ENCODE results near the gene UBALD2.
"Not testable (repeated sequence)": the region's sequence is repeated elsewhere in the genome, so short reads cannot be mapped to it uniquely, and the experiment has no call there.

Gene UBALD2

GRCh38 chr17:76265624-76266243 is 586 bp downstream of the UBALD2 start:
- DNase-seq (ENCODE audit: low read depth in 2 of 2): no peak

GRCh38 chr17:76266244-76266938 is 1.2 kb downstream of the UBALD2 start:
- no peak for DNase-seq (ENCODE audit: low read depth in 2 of 2)

GRCh38 chr17:76267051-76267576 is 2.0 kb downstream of the UBALD2 start:
- no peak for DNase-seq (ENCODE audit: low read depth in 2 of 2)

- DNase-seq (ENCODE audit: low read depth in 2 of 2): not testable (repeated sequence)
Observed at GRCh38 chr17:76267581-76268001, 2.4 kb downstream of the UBALD2 start.

GRCh38 chr17:76268015-76268749 is 3.0 kb downstream of the UBALD2 start:
- DNase-seq (ENCODE audit: low read depth in 2 of 2): peak in 1 of 2 donors; percentile 57

GRCh38 chr17:76268991-76269981 is 4.1 kb downstream of the UBALD2 start:
- DNase-seq (ENCODE audit: low read depth in 2 of 2): no peak

GRCh38 chr17:76270127-76270592 is 5.0 kb downstream of the UBALD2 start:
- no peak for DNase-seq (ENCODE audit: low read depth in 2 of 2)

GRCh38 chr17:76270770-76271668 is 5.9 kb downstream of the UBALD2 start:
- DNase-seq (ENCODE audit: low read depth in 2 of 2): no peak

- DNase-seq (ENCODE audit: low read depth in 2 of 2): peak in 1 of 2 donors; percentile 76
Observed at GRCh38 chr17:76271669-76272540, 6.8 kb downstream of the UBALD2 start.

GRCh38 chr17:76272541-76273444 is 7.6 kb downstream of the UBALD2 start:
- no peak for DNase-seq (ENCODE audit: low read depth in 2 of 2)

- DNase-seq (ENCODE audit: low read depth in 2 of 2): no peak
Observed at GRCh38 chr17:76273445-76274111, 8.4 kb downstream of the UBALD2 start.

GRCh38 chr17:76274112-76274956 is 9.2 kb downstream of the UBALD2 start:
- no peak for DNase-seq (ENCODE audit: low read depth in 2 of 2)

GRCh38 chr17:76275382-76276068 is 10.4 kb downstream of the UBALD2 start:
- no peak for DNase-seq (ENCODE audit: low read depth in 2 of 2)

- DNase-seq (ENCODE audit: low read depth in 2 of 2): no peak
Observed at GRCh38 chr17:76276069-76276431, 10.9 kb downstream of the UBALD2 start.

- no peak for DNase-seq (ENCODE audit: low read depth in 2 of 2)
Observed at GRCh38 chr17:76276461-76277299, 11.5 kb downstream of the UBALD2 start.
